Effector memory CD4-positive, alpha-beta T cell (primary cell): ENCODE measurements around the gene HRAS.

Experiments used
- DNase-seq, 3 donors: peaks; one replicate each; pipeline ENCODE4 v3.0.0-alpha.2; 2020
- H3K27ac ChIP-seq: 2 replicates; pipeline ENCODE4 v1.7.0; 2013; ENCODE audit warnings: mild to moderate bottlenecking, low read length, moderate library complexity; ENCODE audit not compliant: insufficient read depth, poor library complexity, severe bottlenecking
- H3K27me3 ChIP-seq: replicated peaks from 2 replicates; pipeline ENCODE4 v1.7.0; 2013; ENCODE audit warnings: mild to moderate bottlenecking, low read length; ENCODE audit not compliant: insufficient read depth, control insufficient read depth, poor library complexity, severe bottlenecking
- H3K36me3 ChIP-seq: 2 replicates; pipeline ENCODE4 v1.7.0; 2013; ENCODE audit warnings: mild to moderate bottlenecking, low read length, moderate library complexity; ENCODE audit not compliant: control insufficient read depth, insufficient read depth
- H3K4me1 ChIP-seq: 2 replicates; pipeline ENCODE4 v1.7.0; 2013; ENCODE audit warnings: low read length, mild to moderate bottlenecking; ENCODE audit not compliant: control insufficient read depth, insufficient read depth, poor library complexity, severe bottlenecking
- H3K4me3 ChIP-seq: 2 replicates; pipeline ENCODE4 v1.7.0; 2013; ENCODE audit warnings: low read length, low read depth, mild to moderate bottlenecking; ENCODE audit not compliant: insufficient read depth, poor library complexity, severe bottlenecking
- H3K9me3 ChIP-seq: 2 replicates; pipeline ENCODE4 v1.7.0; 2013; ENCODE audit warnings: mild to moderate bottlenecking, low read length, moderate library complexity; ENCODE audit not compliant: control insufficient read depth

HRAS gene

DNA sequence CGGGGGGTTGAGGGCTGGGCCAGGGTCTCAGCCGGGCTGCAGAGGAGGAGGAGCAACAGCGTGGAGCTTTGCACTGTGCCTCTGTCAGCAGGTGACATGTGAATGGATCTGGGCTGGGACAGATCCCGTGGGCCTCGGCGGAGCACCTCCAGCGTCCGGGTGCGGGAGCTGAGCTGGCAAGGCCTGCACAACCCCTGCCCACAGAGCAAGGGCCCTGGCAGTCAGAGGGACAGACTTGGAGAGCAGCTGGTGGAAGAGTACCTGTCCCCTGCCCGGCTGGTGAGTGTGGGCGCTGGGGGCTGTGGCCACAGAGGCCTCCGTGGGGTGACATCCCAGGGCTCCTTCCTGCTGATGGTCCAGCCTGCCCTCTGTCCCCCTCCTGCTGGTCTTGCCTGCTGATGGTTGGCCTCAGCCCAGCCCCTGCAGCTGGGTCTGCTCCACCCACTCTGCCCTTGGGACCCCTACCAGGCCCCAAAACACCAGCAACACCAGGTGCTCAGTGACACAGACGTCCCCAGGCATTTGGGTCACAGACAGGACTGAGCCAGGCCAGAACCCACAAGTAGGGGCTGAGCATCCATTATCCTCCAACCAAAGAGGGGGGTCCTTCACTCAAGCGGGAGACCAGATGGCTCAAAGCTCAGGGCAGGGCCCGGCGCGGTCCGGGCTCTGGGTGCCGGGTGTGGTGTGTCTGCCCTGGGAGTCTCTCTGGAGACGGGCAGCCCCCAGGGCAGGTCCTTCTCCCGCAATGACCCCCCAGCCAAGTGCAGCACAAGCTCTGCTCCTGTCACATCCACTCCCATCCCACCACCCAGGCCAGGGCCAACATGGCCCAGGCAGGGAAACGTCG lies 5.4 kb upstream of the HRAS start:
- Histone ChIP-seq H3K36me3 (no peaks in the 10 kb centered on the region), H3K27me3 (no peaks in the 10 kb centered on the region), H3K9me3 (no peaks in the 10 kb centered on the region), H3K27ac (no peak overlapping the region), H3K4me1 (peaks cover 21% of the 10 kb centered on the region), H3K4me3 (no peak overlapping the region)
- no peak for DNase-seq

DNA sequence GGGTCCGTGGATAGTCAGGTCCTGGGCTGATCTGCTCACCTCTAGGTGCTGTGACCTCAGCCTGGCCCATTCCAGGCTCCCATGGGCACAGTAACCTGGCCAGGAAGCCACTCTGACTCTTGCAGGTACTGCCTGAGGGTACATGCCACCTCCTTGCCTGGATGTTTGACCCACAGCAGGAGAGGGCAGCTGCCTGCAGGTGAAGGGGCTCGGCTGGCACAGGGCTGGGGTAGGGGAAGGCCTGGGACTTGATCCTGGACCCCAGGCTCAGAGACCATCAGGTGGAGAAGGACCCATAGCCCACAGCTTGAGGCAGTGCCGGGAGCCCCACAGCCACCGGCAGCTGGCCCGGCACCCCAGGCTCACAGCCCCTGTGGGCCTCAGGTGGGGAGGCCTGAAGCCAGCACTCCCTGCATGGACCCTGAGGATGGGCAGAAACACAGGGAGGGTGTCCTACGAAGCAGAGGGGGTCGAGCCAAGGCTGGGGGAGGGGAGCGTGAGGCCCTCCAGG lies 4.7 kb upstream of the HRAS start:
- Histone ChIP-seq H3K27ac (no peak overlapping the region), H3K4me3 (no peak overlapping the region), H3K4me1 (peaks cover 21% of the 10 kb centered on the region), H3K27me3 (no peaks in the 10 kb centered on the region), H3K9me3 (no peaks in the 10 kb centered on the region), H3K36me3 (no peaks in the 10 kb centered on the region)
- no peak for DNase-seq

DNA sequence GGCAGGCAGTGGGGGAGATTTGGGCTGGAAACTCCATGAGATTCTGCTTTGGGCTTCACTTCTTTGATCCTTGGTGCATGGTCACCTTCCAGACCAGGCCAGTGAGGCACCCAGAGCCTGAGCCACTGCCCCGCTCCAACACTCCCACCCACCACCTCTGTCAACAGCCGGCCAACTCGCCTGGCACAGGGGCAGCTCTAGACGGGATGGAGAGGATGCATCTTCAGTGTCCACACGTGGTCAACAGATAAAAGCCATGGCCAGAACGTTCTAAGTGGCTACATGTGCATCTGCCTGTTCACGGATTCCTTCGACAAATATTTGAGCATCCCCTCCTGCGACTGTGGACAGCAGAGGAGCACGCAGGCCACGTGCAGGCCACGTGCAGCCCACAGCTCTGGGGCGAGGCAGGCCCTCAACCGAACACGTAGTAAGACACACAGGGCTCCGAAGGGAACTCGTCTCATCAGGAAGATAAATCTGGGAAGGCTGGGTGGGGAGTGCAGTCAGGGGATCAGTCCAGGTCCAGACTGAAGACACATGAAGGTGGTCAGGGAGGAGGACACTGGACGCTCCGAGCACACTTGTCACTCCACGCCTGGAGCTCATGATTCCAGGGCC lies 3.2 kb upstream of the HRAS start:
- no peaks in the 10 kb centered on the region for H3K36me3 ChIP-seq
- H3K9me3 ChIP-seq = no peaks in the 10 kb centered on the region
- no peak for DNase-seq
- no peaks in the 10 kb centered on the region for H3K27me3 ChIP-seq
- no peak overlapping the region for H3K4me3 ChIP-seq
- peaks cover 31% of the 10 kb centered on the region for H3K4me1 ChIP-seq
- peak overlapping the region; percentile 84 for H3K27ac ChIP-seq

DNA sequence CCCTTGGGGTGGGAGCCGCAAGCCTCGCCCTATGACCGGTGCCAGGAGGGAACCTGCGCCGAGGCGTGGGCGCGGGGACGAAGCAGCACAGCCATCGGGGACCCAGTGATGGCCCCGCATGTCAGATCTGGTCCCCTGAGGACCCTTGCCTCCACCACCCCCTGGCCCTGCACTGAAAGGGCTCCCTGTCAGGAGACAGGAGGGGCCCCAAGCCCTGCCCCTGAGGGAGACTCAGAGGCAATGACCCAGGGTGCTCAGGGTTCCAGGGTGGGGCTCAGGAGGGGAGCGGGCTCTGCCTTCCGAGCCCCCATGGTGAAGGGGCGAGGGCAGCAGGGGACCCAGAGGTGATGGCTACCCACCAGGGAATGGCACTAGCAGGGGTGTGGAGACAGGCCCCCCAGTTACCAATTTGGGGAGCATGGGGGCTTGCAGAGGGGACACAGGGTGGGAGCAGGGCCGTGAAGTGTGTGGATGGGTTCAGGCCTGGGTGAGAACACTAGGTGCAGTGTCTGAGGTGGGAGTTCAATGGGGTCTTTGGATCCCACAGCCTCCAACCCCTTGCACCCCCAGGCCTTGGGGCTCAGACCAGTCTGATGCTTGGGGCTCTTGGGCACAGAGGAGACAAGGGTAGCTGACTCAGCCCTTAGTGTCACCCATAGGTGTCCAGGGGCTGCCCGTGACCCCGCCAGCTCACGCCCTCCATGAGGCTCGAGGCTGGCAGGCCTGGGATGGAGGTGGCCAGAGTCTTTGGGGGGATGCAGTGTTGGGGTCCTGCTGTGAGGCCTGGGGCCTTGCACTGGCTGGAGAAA lies 2.5 kb upstream of the HRAS start:
- Histone ChIP-seq H3K4me1 (peaks cover 33% of the 10 kb centered on the region), H3K36me3 (peaks cover 4% of the 10 kb centered on the region), H3K27ac (peak overlapping the region; percentile 84), H3K9me3 (no peaks in the 10 kb centered on the region), H3K27me3 (no peaks in the 10 kb centered on the region), H3K4me3 (peak overlapping the region; percentile 68)
- DNase-seq = no peak

DNA sequence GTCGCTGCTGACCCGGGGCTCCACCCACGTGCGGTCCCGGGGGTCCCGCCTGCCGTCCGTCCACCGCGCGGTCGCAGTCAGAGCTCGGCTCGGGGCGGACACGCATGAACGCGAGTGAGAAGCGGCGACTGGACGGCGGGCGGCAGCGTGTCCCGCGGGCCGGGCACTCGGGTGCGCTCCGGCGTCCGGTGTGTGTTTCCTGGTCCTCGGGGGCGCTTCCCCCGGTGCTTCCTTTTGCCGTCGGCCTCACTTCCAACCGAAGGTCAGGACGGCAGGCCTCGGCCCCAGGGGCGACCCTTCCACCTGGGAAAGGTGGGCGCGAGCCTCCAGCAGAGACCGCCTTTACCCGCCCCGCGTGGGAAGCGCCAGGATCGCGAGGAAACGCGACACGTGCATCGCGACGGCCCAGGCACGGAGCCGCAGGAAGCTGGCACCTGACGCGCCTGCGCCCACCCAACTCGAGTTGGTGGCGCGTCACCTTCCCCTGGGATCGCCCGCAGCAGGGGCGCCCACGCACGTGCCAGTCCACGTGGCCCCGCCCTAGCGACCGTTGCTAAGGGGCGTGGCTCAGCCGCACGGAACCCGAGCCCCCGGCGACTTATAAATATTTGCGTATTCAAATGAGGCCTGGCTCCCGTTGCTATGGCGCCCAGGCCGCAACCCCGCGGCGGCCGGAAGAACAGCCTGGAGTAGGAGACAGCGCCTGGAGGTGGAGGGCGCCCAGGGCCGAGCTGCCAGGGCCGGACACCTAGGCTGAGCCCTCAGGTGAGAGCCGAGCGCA lies 1.7 kb upstream of the HRAS start, which contains the start of gene LRRC56:
TSS of gene LRRC56 (plus strand) at position 687 of the 781 bp plus-strand sequence. CDS start 3,158 bp downstream, outside the sequence.
- peak within 1 kb of the TSS; percentile 84 for H3K27ac ChIP-seq
- H3K4me1 ChIP-seq = peaks cover 33% of the 10 kb centered on the region
- DNase-seq = peak; percentile 90 to 94 (median 91)
- peak within 1 kb of the TSS; percentile 68 for H3K4me3 ChIP-seq
- no peaks in the 10 kb centered on the region for H3K27me3 ChIP-seq
- H3K36me3 ChIP-seq = peaks cover 12% of the 10 kb centered on the region
- no peaks in the 10 kb centered on the region for H3K9me3 ChIP-seq

DNA sequence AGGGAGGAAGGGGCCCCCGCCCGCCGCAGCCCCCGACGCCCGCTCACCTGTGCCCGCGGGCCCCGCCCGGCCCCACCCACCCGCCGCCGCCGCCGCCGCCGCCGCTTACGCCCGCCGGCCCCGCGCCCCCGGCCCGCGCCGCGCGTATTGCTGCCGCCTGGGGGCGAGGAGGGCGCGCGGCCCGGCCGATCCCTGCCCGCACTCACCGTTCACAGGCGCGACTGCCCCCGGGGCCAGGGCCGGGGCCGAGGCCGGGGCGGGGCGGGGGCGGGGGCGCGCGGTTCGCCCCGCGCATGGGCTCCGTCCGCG lies 212 bp downstream of the HRAS start:
- Histone ChIP-seq H3K36me3 (peaks cover 16% of the 10 kb centered on the region), H3K9me3 (no peaks in the 10 kb centered on the region), H3K4me1 (peaks cover 33% of the 10 kb centered on the region), H3K27me3 (no peaks in the 10 kb centered on the region), H3K27ac (no peak overlapping the region), H3K4me3 (peak overlapping the region; percentile 54)
- no peak for DNase-seq

DNA sequence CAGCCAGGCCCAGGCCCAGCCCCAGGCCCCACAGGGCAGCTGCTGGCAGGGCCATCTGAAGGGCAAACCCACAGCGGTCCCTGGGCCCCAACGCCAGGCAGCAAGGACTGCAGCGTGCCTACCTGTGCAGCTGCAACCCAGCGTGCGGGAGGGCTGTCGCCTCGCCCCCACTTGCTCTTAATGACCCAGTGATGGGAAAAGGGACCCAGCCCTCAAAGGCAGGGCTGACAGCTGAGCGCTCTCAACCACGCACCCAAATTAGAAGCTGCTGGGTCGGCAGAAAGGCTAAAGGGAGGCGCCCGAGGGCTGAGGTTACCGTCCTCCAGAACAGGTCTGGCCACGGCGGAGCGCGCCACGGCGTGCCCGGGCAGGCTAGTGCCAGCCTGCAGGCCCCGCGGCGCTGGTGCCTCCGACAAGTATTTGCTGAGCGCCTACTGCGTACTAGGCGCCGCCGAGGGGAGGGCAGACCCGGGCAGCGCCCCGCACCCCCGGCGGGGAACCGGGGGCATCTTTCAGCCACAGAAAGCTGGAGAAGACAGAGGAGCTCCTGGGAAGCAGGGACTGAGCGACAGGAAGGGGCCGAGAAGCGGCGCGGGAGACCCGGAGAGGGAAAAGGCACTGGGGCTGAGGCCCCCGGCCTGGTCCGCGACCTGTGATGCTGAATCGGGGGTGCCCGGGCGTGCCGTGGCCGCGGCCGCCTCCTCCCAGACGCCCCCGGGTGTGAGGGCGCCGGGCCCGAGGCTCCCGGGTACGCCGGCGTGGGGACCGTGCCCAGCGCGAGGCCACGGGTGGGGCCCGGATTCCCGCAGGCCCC lies 773 bp downstream of the HRAS start:
- no peaks in the 10 kb centered on the region for H3K9me3 ChIP-seq
- peak overlapping the region; percentile 54 for H3K4me3 ChIP-seq
- H3K36me3 ChIP-seq = peaks cover 16% of the 10 kb centered on the region
- H3K27me3 ChIP-seq = no peaks in the 10 kb centered on the region
- H3K27ac ChIP-seq = peak overlapping the region; percentile 35
- DNase-seq = no peak
- H3K4me1 ChIP-seq = peaks cover 33% of the 10 kb centered on the region

DNA sequence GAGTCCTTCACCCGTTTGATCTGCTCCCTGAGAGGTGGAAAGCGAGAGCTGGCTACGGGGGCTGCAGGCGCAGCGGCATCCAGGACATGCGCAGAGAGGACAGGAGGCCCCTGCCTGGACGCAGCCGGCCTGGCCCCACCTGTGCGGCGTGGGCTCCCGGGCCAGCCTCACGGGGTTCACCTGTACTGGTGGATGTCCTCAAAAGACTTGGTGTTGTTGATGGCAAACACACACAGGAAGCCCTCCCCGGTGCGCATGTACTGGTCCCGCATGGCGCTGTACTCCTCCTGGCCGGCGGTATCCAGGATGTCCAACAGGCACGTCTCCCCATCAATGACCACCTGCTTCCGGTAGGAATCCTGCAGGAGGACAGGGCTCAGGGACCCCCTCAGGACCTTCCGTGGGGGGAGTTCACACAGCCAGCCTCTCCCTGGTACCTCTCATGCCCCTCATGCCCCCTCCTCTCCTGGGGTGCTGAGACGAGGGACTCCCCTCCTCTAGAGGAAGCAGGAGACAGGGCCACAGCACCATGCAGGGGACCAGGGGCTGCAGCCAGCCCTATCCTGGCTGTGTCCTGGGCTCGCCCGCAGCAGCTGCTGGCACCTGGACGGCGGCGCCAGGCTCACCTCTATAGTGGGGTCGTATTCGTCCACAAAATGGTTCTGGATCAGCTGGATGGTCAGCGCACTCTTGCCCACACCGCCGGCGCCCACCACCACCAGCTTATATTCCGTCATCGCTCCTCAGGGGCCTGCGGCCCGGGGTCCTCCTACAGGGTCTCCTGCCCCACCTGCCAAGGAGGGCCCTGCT lies 1.6 kb downstream of the HRAS start:
- H3K9me3 ChIP-seq = no peaks in the 10 kb centered on the region
- DNase-seq = no peak
- no peak overlapping the region for H3K4me3 ChIP-seq
- no peak overlapping the region for H3K27ac ChIP-seq
- no peaks in the 10 kb centered on the region for H3K27me3 ChIP-seq
- H3K4me1 ChIP-seq = peaks cover 33% of the 10 kb centered on the region
- H3K36me3 ChIP-seq = peaks cover 16% of the 10 kb centered on the region
